SK-N-SH (cell line): ENCODE measurements around the gene OPHN1. TPM values are rescaled to one million over a fixed set of nuclear protein-coding genes. Genes with fewer than 3 reads are reported as not detected.
A peak's percentile ranks its signal among the peaks of the same experiment; 100 is the strongest.

Source experiments
- CTCF ChIA-PET: fragments of 300-600, 350-600 bp; formaldehyde crosslinking; extraction: SDS; loops from one replicate; lab custom pipeline; 2021; lab: Yijun Ruan, JAX
- POLR2A ChIA-PET: fragments of 350-600 bp; sonication (Branson Sonifier 250); formaldehyde crosslinking; extraction: SDS; loops from one replicate; lab custom pipeline; 2020; ENCODE audit warnings: antibody characterized with exemption, inconsistent platforms; lab: Yijun Ruan, JAX
- DNase-seq: peaks from one replicate; pipeline ENCODE4 v3.0.0; 2012
- H2AFZ ChIP-seq: fragments of 200-600 bp; sonication (generic); 2 replicates; pipeline ENCODE4 v1.8.1; 2016; ENCODE audit warnings: antibody characterized with exemption, mild to moderate bottlenecking, low read depth
- H3F3A ChIP-seq: fragments of 200-600 bp; sonication (generic); replicated peaks from 2 replicates; pipeline ENCODE3; 2016; ENCODE audit warnings: antibody characterized with exemption, mild to moderate bottlenecking; ENCODE audit not compliant: insufficient read depth
- H3K27ac ChIP-seq, 2 experiments: fragments of 200-500 bp in 1 of 2; fragments of 200-600 bp in 1 of 2; sonication (Bioruptor generic) in 1 of 2; sonication (generic), shearing (Covaris generic) in 1 of 2; 2 replicates each; pipeline versions ENCODE4 v1.5.1 to v1.6.1; 2014 to 2016; ENCODE audit warnings: low read depth in 2 of 2, inconsistent platforms in 1 of 2, low read length in 1 of 2, mild to moderate bottlenecking in 1 of 2, mixed read lengths in 1 of 2
- H3K27me3 ChIP-seq: fragments of 200-600 bp; sonication (generic), shearing (Covaris generic); 2 replicates; pipeline ENCODE4 v1.6.1; 2016; ENCODE audit warnings: mixed run types; ENCODE audit not compliant: insufficient read depth
- H3K36me3 ChIP-seq, 2 experiments: fragments of 200-500 bp in 1 of 2; fragments of 200-600 bp in 1 of 2; sonication (Bioruptor generic) in 1 of 2; sonication (generic) in 1 of 2; replicated peaks in 1 of 2; 2 replicates each; pipeline versions ENCODE3 to v1.5.1; 2014 to 2016; ENCODE audit warnings: low read length in 1 of 2, mild to moderate bottlenecking in 1 of 2; ENCODE audit not compliant: insufficient read depth in 2 of 2, control insufficient read depth in 1 of 2
- H3K4me1 ChIP-seq, 2 experiments: fragments of 200-500 bp in 1 of 2; fragments of 200-600 bp in 1 of 2; sonication (Bioruptor generic) in 1 of 2; sonication (generic), shearing (Covaris generic) in 1 of 2; 2 replicates each; pipeline versions ENCODE4 v1.5.1 to v1.6.1; 2014 to 2016; ENCODE audit warnings: low read depth in 1 of 2, low read length in 1 of 2, mixed run types in 1 of 2; ENCODE audit not compliant: insufficient read depth in 2 of 2, control insufficient read depth in 1 of 2
- H3K4me2 ChIP-seq: fragments of 200-600 bp; sonication (generic), shearing (Covaris generic); 2 replicates; pipeline ENCODE4 v1.6.1; 2017; ENCODE audit warnings: mixed run types
- H3K4me3 ChIP-seq, 2 experiments: fragments of 200-500 bp in 1 of 2; fragments of 200-600 bp in 1 of 2; sonication (Bioruptor generic) in 1 of 2; sonication (generic), shearing (Covaris generic) in 1 of 2; 2 replicates each; pipeline versions ENCODE4 v1.5.1 to v1.8.1; 2014 to 2016; ENCODE audit warnings: low read depth in 2 of 2, inconsistent platforms in 1 of 2, low read length in 1 of 2, mild to moderate bottlenecking in 1 of 2, mixed read lengths in 1 of 2, moderate library complexity in 1 of 2
- H3K79me2 ChIP-seq: fragments of 200-600 bp; sonication (generic); 2 replicates; pipeline ENCODE4 v1.8.1; 2017; ENCODE audit warnings: mild to moderate bottlenecking; ENCODE audit not compliant: insufficient read depth
- H3K9ac ChIP-seq: fragments of 200-600 bp; sonication (generic); 2 replicates; pipeline ENCODE4 v1.6.1; 2017; ENCODE audit warnings: mixed run types
- H3K9me2 ChIP-seq: fragments of 200-600 bp; sonication (generic); 2 replicates; pipeline ENCODE4 v1.6.1; 2017; ENCODE audit warnings: mixed run types
- H3K9me3 ChIP-seq: fragments of 200-600 bp; sonication (generic); 2 replicates; pipeline ENCODE4 v1.6.1; 2017; ENCODE audit warnings: mixed run types, mild to moderate bottlenecking, moderate library complexity
- H4K20me1 ChIP-seq: fragments of 200-600 bp; sonication (generic); 2 replicates; pipeline ENCODE4 v1.6.1; 2017; ENCODE audit warnings: mild to moderate bottlenecking, mixed run types; ENCODE audit not compliant: insufficient read depth
- CHD2 ChIP-seq: fragments of 150-350 bp; IDR thresholded peaks from 2 replicates; pipeline ENCODE4 v1.6.1; 2018; ENCODE audit warnings: low read length; ENCODE audit not compliant: partially characterized antibody
- ELF1 ChIP-seq: IDR thresholded peaks from 2 replicates; pipeline ENCODE4 v1.4.0; 2012
- EP300 ChIP-seq, 2 experiments: IDR thresholded peaks; 2 replicates each; pipeline versions ENCODE4 v1.4.0 to v1.6.1; 2012; ENCODE audit warnings: borderline replicate concordance in 1 of 2, low read depth in 1 of 2, low read length in 1 of 2
- EZH2phosphoT487 ChIP-seq: fragments of 200-600 bp; sonication (generic); IDR thresholded peaks from 2 replicates; pipeline ENCODE4 v1.6.1; 2017; ENCODE audit warnings: low read depth, mixed run types, mild to moderate bottlenecking, antibody characterized with exemption, moderate library complexity, borderline replicate concordance
- FOXJ3 ChIP-seq: sonication (generic); formaldehyde crosslinking; IDR thresholded peaks from 2 replicates; pipeline ENCODE4 v1.5.1; 2020; ENCODE audit warnings: mild to moderate bottlenecking, missing genetic modification reagents
- GABPA ChIP-seq: IDR thresholded peaks from 2 replicates; pipeline ENCODE4 v1.4.0; 2012; ENCODE audit warnings: low read depth, mild to moderate bottlenecking
- GATA2 ChIP-seq: sonication (generic); formaldehyde crosslinking; IDR thresholded peaks from 2 replicates; pipeline ENCODE4 v1.5.0; 2020; ENCODE audit warnings: mild to moderate bottlenecking, missing genetic modification reagents
- MXI1 ChIP-seq: IDR thresholded peaks from 2 replicates; pipeline ENCODE4 v1.6.1; 2012; ENCODE audit warnings: mild to moderate bottlenecking, low read depth, low read length, improper control_type of control experiment
- RCOR1 ChIP-seq: fragments of 150-350 bp; IDR thresholded peaks from 2 replicates; pipeline ENCODE4 v1.6.1; 2017; ENCODE audit warnings: antibody characterized with exemption, low read length
- SIN3A ChIP-seq: IDR thresholded peaks from 2 replicates; pipeline ENCODE4 v1.6.1; 2012; ENCODE audit warnings: low read depth, mild to moderate bottlenecking, low read length, moderate library complexity, borderline replicate concordance
- TCF12 ChIP-seq: IDR thresholded peaks from 2 replicates; pipeline ENCODE4 v1.4.0; 2012
- YY1 ChIP-seq: IDR thresholded peaks from 2 replicates; pipeline ENCODE4 v1.4.0; 2012; ENCODE audit warnings: low read depth, mild to moderate bottlenecking
- WGBS: methylation state at CpG from one replicate; pipeline ENCODE4 v1.1.6; 2017; ENCODE audit warnings: low lambda C conversion rate; 5-methylcytosine and 5-hydroxymethylcytosine counted together
- polyA plus RNA-seq, 3 experiments: library from polyadenylated mRNA; depleted of rRNA; stranded (reverse); fragments of >200 nt; gene quantifications; 2 replicates each; pipeline ENCODE4 v1.2.3, GENCODE V29; 2012
- TF ChIP-seq, protein P1 (sequence below): IDR thresholded peaks from 2 replicates; pipeline ENCODE4 v1.4.0; 2012; ENCODE audit warnings: low read depth, borderline replicate concordance
- TF ChIP-seq, protein P2 (sequence below): IDR thresholded peaks from 2 replicates; pipeline ENCODE4; 2012
- TF ChIP-seq, protein P3 (sequence below): fragments of 150-350 bp; IDR thresholded peaks from 2 replicates; pipeline ENCODE4 v1.6.1; 2016; ENCODE audit warnings: mild to moderate bottlenecking, low read depth, low read length

OPHN1 gene
- polyA plus RNA-seq, 1 of the 3 experiments (the other 2 are of a cell fraction), result 1.7 TPM

DNA sequence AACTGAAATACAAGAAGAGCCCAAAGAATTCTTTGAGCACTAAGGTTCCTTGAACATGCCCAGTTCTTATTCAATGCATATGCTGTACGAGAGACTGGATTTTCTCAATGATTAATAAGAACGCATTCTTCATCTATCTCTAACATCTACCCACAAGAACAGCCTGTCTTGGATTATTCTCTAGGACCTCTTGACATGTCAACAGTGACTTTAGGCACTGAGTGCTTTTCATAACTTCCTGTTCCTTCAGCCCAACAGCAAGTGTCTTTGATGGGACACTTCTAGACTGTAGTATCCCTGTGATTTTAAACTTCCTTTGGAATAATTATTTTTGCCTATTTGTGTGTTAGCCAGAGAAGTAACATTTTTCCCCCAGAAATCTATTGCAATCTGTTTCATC lies 69.3 kb downstream of the OPHN1 start:
- Histone ChIP-seq H3K36me3 (no peaks in the 10 kb centered on the region), H3K79me2 (no peaks in the 10 kb centered on the region), H3K4me2 (no peak overlapping the region), H4K20me1 (no peaks in the 10 kb centered on the region), H3F3A (peaks cover 3% of the 10 kb centered on the region), H3K9me2 (no peaks in the 10 kb centered on the region), H3K9ac (no peak overlapping the region), H2AFZ (no peak overlapping the region), H3K4me3 (no peak overlapping the region), H3K27ac (no peak overlapping the region), H3K27me3 (no peaks in the 10 kb centered on the region), H3K4me1 (no peaks in the 10 kb centered on the region), H3K9me3 (no peaks in the 10 kb centered on the region)
- CTCF ChIA-PET, result no interaction called here
- WGBS, result 33% methylated on average over 2 of the region's 2 CpGs
- POLR2A ChIA-PET, result no interaction called here
- TF ChIP-seq, protein P1, sequence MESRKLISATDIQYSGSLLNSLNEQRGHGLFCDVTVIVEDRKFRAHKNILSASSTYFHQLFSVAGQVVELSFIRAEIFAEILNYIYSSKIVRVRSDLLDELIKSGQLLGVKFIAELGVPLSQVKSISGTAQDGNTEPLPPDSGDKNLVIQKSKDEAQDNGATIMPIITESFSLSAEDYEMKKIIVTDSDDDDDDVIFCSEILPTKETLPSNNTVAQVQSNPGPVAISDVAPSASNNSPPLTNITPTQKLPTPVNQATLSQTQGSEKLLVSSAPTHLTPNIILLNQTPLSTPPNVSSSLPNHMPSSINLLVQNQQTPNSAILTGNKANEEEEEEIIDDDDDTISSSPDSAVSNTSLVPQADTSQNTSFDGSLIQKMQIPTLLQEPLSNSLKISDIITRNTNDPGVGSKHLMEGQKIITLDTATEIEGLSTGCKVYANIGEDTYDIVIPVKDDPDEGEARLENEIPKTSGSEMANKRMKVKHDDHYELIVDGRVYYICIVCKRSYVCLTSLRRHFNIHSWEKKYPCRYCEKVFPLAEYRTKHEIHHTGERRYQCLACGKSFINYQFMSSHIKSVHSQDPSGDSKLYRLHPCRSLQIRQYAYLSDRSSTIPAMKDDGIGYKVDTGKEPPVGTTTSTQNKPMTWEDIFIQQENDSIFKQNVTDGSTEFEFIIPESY, result no peak
- no peak for TF ChIP-seq RCOR1
- TF ChIP-seq, protein P2, sequence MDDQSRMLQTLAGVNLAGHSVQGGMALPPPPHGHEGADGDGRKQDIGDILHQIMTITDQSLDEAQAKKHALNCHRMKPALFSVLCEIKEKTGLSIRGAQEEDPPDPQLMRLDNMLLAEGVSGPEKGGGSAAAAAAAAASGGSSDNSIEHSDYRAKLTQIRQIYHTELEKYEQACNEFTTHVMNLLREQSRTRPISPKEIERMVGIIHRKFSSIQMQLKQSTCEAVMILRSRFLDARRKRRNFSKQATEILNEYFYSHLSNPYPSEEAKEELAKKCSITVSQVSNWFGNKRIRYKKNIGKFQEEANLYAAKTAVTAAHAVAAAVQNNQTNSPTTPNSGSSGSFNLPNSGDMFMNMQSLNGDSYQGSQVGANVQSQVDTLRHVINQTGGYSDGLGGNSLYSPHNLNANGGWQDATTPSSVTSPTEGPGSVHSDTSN, result peak; percentile 52
- TF ChIP-seq GATA2 (CRISPR knock-in tag), result no peak
- TF ChIP-seq MXI1, result no peak
- TF ChIP-seq TCF12, result peak; percentile 49; the same call in 1 of the 2 replicates
- no peak for TF ChIP-seq EZH2phosphoT487
- no peak for TF ChIP-seq FOXJ3 (CRISPR knock-in tag)
- TF ChIP-seq, protein P3, sequence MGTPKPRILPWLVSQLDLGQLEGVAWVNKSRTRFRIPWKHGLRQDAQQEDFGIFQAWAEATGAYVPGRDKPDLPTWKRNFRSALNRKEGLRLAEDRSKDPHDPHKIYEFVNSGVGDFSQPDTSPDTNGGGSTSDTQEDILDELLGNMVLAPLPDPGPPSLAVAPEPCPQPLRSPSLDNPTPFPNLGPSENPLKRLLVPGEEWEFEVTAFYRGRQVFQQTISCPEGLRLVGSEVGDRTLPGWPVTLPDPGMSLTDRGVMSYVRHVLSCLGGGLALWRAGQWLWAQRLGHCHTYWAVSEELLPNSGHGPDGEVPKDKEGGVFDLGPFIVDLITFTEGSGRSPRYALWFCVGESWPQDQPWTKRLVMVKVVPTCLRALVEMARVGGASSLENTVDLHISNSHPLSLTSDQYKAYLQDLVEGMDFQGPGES, result no peak
- no peak for DNase-seq

DNA sequence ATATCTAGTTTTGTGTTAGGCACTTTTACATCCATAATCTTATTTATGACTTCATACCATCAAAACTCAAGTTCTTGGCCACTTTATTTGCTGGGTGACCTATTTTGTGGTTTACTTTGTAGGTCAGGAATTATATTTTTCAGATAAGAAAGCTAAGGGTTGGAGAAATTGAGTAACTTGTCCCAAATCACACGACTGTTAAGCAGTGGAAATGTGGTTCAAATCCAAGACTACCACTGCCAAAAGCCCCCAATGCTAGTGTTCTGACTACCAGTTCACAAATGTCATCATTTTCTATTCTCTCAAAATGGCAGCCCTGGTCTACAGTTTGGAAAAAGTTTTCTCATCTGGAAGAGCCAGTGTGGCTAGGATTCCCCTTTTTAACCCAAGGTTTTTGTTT lies 74.6 kb downstream of the OPHN1 start:
- Histone ChIP-seq H3K27me3 (no peaks in the 10 kb centered on the region), H3K4me2 (no peak overlapping the region), H3K36me3 (no peaks in the 10 kb centered on the region), H3K9me2 (no peaks in the 10 kb centered on the region), H3K79me2 (no peaks in the 10 kb centered on the region), H3K4me1 (no peaks in the 10 kb centered on the region), H2AFZ (no peak overlapping the region), H3K9ac (no peak overlapping the region), H3K9me3 (no peaks in the 10 kb centered on the region), H3K27ac (no peak overlapping the region), H3K4me3 (no peak overlapping the region), H4K20me1 (no peaks in the 10 kb centered on the region), H3F3A (peaks cover 1% of the 10 kb centered on the region)
- CTCF ChIA-PET, result interaction anchor here (0.9 kb wide), 1 partner anchor 15 kb away, joined by 3 read pairs; no protein-coding TSS in a partner anchor
- TF ChIP-seq SIN3A (no peak), CHD2 (no peak), GATA2 (CRISPR knock-in tag) (no peak), ELF1 (no peak), YY1 (no peak), EP300 (IDR thresholded peaks at IDR 0.05; ENCODE audit: borderline replicate concordance in 1 of 2, low read depth in 1 of 2, low read length in 1 of 2) (no peak), GABPA (no peak)
- POLR2A ChIA-PET, result no interaction called here
- DNase-seq, result no peak
- WGBS, result 43% methylated on average over 1 of the region's 1 CpG
